Karpas-422 (cell line): ENCODE data around the gene NTSR1. TPM values are rescaled to one million over a fixed set of nuclear protein-coding genes. Genes with fewer than 3 reads are reported as not detected.

ENCODE experiments used
- DNase-seq: peaks from one replicate; pipeline ENCODE4 v3.0.0-alpha.2; 2015
- H2AFZ ChIP-seq: fragments of 200-600 bp; sonication (generic); 2 replicates; pipeline ENCODE4 v1.6.1; 2014; ENCODE audit warnings: antibody characterized with exemption, low read length, mixed read lengths
- H3K27ac ChIP-seq: fragments of 200-600 bp; sonication (generic); 2 replicates; pipeline ENCODE4 v1.5.1; 2014; ENCODE audit warnings: mild to moderate bottlenecking, low read length, moderate library complexity
- H3K27me3 ChIP-seq: fragments of 200-600 bp; sonication (generic); 2 replicates; pipeline ENCODE4 v1.6.1; 2014; ENCODE audit warnings: low read length, mixed read lengths
- H3K36me3 ChIP-seq: fragments of 200-600 bp; sonication (generic); 2 replicates; pipeline ENCODE4 v1.6.1; 2014; ENCODE audit warnings: low read length, mixed read lengths; ENCODE audit not compliant: insufficient read depth
- H3K4me1 ChIP-seq: fragments of 200-600 bp; sonication (generic); 2 replicates; pipeline ENCODE4 v1.6.1; 2014; ENCODE audit warnings: mild to moderate bottlenecking, low read length, mixed read lengths
- H3K4me2 ChIP-seq: fragments of 200-600 bp; sonication (generic); 2 replicates; pipeline ENCODE4 v1.6.1; 2014; ENCODE audit warnings: low read length, low read depth, mild to moderate bottlenecking; ENCODE audit not compliant: poor library complexity, severe bottlenecking
- H3K4me3 ChIP-seq: fragments of 200-600 bp; sonication (generic); 2 replicates; pipeline ENCODE4 v1.5.1; 2014; ENCODE audit warnings: mild to moderate bottlenecking, antibody characterized with exemption, low read length, mixed read lengths
- H3K79me2 ChIP-seq: fragments of 200-600 bp; sonication (generic); 2 replicates; pipeline ENCODE4 v1.6.1; 2014; ENCODE audit warnings: mild to moderate bottlenecking, low read length, mixed read lengths
- H3K9ac ChIP-seq: fragments of 200-600 bp; sonication (generic); 2 replicates; pipeline ENCODE4 v1.6.0; 2014; ENCODE audit warnings: low read length
- H3K9me2 ChIP-seq: fragments of 200-600 bp; sonication (generic), shearing (Covaris generic); replicated peaks from 2 replicates; pipeline ENCODE4 v1.6.0; 2014; ENCODE audit warnings: mild to moderate bottlenecking, low read length, moderate library complexity; ENCODE audit not compliant: insufficient read depth
- H3K9me3 ChIP-seq: fragments of 300-700, 200-600 bp; sonication (generic); 2 replicates; pipeline ENCODE4 v1.6.1; 2014; ENCODE audit warnings: low read length, mixed read lengths
- H4K20me1 ChIP-seq: fragments of 200-600 bp; sonication (generic); 2 replicates; pipeline ENCODE4 v1.6.1; 2014; ENCODE audit warnings: mild to moderate bottlenecking, antibody characterized with exemption, low read length, low read depth; ENCODE audit not compliant: insufficient read depth
- total RNA-seq: library from RNA; depleted of rRNA; stranded (reverse); fragments of >200 nt; shearing (Covaris generic); gene quantifications from 2 replicates; pipeline ENCODE4 v1.2.3, GENCODE V29; 2014; ENCODE audit warnings: low replicate concordance

The NTSR1 gene
- total RNA-seq, 1 experiment from 2014 or later = not detected

- no peak overlapping the region for H3K9ac ChIP-seq
- no peaks in the 10 kb centered on the region for H3K36me3 ChIP-seq
- no peaks in the 10 kb centered on the region for H4K20me1 ChIP-seq
- H3K27me3 ChIP-seq = no peaks in the 10 kb centered on the region
- H3K9me2 ChIP-seq = no peaks in the 10 kb centered on the region
- DNase-seq = peak; percentile 58
- H3K9me3 ChIP-seq = no peaks in the 10 kb centered on the region
- no peak overlapping the region for H3K4me3 ChIP-seq
- no peak overlapping the region for H3K27ac ChIP-seq
- peaks cover 8% of the 10 kb centered on the region for H3K4me1 ChIP-seq
- H3K79me2 ChIP-seq = no peaks in the 10 kb centered on the region
- no peak overlapping the region for H3K4me2 ChIP-seq
- H2AFZ ChIP-seq = no peak overlapping the region
These were observed 43.0 kb downstream of the NTSR1 start for GRCh38 chr20:62751551-62752150.

- Histone ChIP-seq H4K20me1 (no peaks in the 10 kb centered on the region), H3K9me3 (no peaks in the 10 kb centered on the region), H3K27me3 (no peaks in the 10 kb centered on the region), H3K4me3 (no peak overlapping the region), H3K9ac (no peak overlapping the region), H3K4me2 (no peak overlapping the region), H3K4me1 (peaks cover 8% of the 10 kb centered on the region), H3K36me3 (no peaks in the 10 kb centered on the region), H3K9me2 (no peaks in the 10 kb centered on the region), H3K27ac (no peak overlapping the region), H2AFZ (no peak overlapping the region), H3K79me2 (no peaks in the 10 kb centered on the region)
- no peak for DNase-seq
These were observed 43.6 kb downstream of the NTSR1 start for GRCh38 chr20:62752181-62752670.

- no peak overlapping the region for H3K4me3 ChIP-seq
- H3K4me1 ChIP-seq = peaks cover 8% of the 10 kb centered on the region
- H3K9me2 ChIP-seq = no peaks in the 10 kb centered on the region
- H3K79me2 ChIP-seq = no peaks in the 10 kb centered on the region
- no peak for DNase-seq
- H2AFZ ChIP-seq = no peak overlapping the region
- H3K36me3 ChIP-seq = no peaks in the 10 kb centered on the region
- H3K27ac ChIP-seq = no peak overlapping the region
- no peaks in the 10 kb centered on the region for H3K9me3 ChIP-seq
- no peak overlapping the region for H3K4me2 ChIP-seq
- no peaks in the 10 kb centered on the region for H3K27me3 ChIP-seq
- H3K9ac ChIP-seq = no peak overlapping the region
- H4K20me1 ChIP-seq = no peaks in the 10 kb centered on the region
These were observed 44.2 kb downstream of the NTSR1 start for GRCh38 chr20:62752671-62753501.

GRCh38 chr20:62753626-62754025, 45.0 kb downstream of the NTSR1 start:
- H3K4me3 ChIP-seq = no peak overlapping the region
- H3K4me1 ChIP-seq = peaks cover 8% of the 10 kb centered on the region
- no peak overlapping the region for H3K4me2 ChIP-seq
- H2AFZ ChIP-seq = no peak overlapping the region
- H3K9ac ChIP-seq = no peak overlapping the region
- no peaks in the 10 kb centered on the region for H3K79me2 ChIP-seq
- no peaks in the 10 kb centered on the region for H3K27me3 ChIP-seq
- no peaks in the 10 kb centered on the region for H3K9me3 ChIP-seq
- H3K27ac ChIP-seq = no peak overlapping the region
- no peak for DNase-seq
- H4K20me1 ChIP-seq = no peaks in the 10 kb centered on the region
- no peaks in the 10 kb centered on the region for H3K36me3 ChIP-seq
- H3K9me2 ChIP-seq = no peaks in the 10 kb centered on the region

GRCh38 chr20:62754122-62754990, 45.7 kb downstream of the NTSR1 start:
- Histone ChIP-seq H2AFZ (no peak overlapping the region), H3K4me1 (peaks cover 8% of the 10 kb centered on the region), H4K20me1 (no peaks in the 10 kb centered on the region), H3K27me3 (no peaks in the 10 kb centered on the region), H3K27ac (no peak overlapping the region), H3K9me2 (no peaks in the 10 kb centered on the region), H3K4me2 (no peak overlapping the region), H3K9ac (no peak overlapping the region), H3K4me3 (no peak overlapping the region), H3K79me2 (no peaks in the 10 kb centered on the region), H3K9me3 (no peaks in the 10 kb centered on the region), H3K36me3 (no peaks in the 10 kb centered on the region)
- DNase-seq = no peak

GRCh38 chr20:62754991-62755356, 46.3 kb downstream of the NTSR1 start:
- H4K20me1 ChIP-seq = no peaks in the 10 kb centered on the region
- H3K79me2 ChIP-seq = no peaks in the 10 kb centered on the region
- no peaks in the 10 kb centered on the region for H3K9me3 ChIP-seq
- H3K4me3 ChIP-seq = no peak overlapping the region
- H3K27ac ChIP-seq = no peak overlapping the region
- peaks cover 8% of the 10 kb centered on the region for H3K4me1 ChIP-seq
- H3K36me3 ChIP-seq = no peaks in the 10 kb centered on the region
- H3K9me2 ChIP-seq = no peaks in the 10 kb centered on the region
- H3K4me2 ChIP-seq = no peak overlapping the region
- no peak overlapping the region for H3K9ac ChIP-seq
- no peak overlapping the region for H2AFZ ChIP-seq
- no peak for DNase-seq
- no peaks in the 10 kb centered on the region for H3K27me3 ChIP-seq

- Histone ChIP-seq H3K4me1 (peaks cover 8% of the 10 kb centered on the region), H3K4me2 (no peak overlapping the region), H2AFZ (no peak overlapping the region), H4K20me1 (no peaks in the 10 kb centered on the region), H3K79me2 (no peaks in the 10 kb centered on the region), H3K9ac (no peak overlapping the region), H3K9me3 (no peaks in the 10 kb centered on the region), H3K27ac (no peak overlapping the region), H3K9me2 (no peaks in the 10 kb centered on the region), H3K36me3 (no peaks in the 10 kb centered on the region), H3K4me3 (no peak overlapping the region), H3K27me3 (no peaks in the 10 kb centered on the region)
- DNase-seq = peak; percentile 49
These were observed 47.4 kb downstream of the NTSR1 start for GRCh38 chr20:62755817-62756724.
